Activated naive CD4-positive, alpha-beta T cell treated with anti-CD3 and anti-CD28 coated beads, Interleukin-2, amount 50 U/mL, for 72 hours (primary cell): ENCODE data around the gene RRAD. TPM values are rescaled to one million over a fixed set of nuclear protein-coding genes. Genes with fewer than 3 reads are reported as not detected.
A peak's percentile ranks its signal among the peaks of the same experiment; 100 is the strongest.

Experiments
- ATAC-seq, 2 donors: fragments of 150-1000 bp; cut with Tn5 transposase; 2 replicates each; pipeline ENCODE4 v1.10.0; 2021; ENCODE audit warnings: mild to moderate bottlenecking in 2 of 2, moderate library complexity in 2 of 2
- DNase-seq, 2 donors: peaks; one replicate each; pipeline ENCODE4 v3.0.0; 2021 to 2022; ENCODE audit warnings: low spot score in 2 of 2
- H3K27ac Mint-ChIP-seq, 2 donors: one replicate each; pipeline ENCODE4 v1.8.0; 2022; ENCODE audit warnings: mild to moderate bottlenecking in 2 of 2, mixed read lengths in 2 of 2
- H3K36me3 Mint-ChIP-seq, 2 donors: one replicate each; pipeline ENCODE4 v1.8.0; 2022; ENCODE audit warnings: mixed read lengths in 2 of 2
- H3K9me3 Mint-ChIP-seq, 2 donors: one replicate each; pipeline ENCODE4 v1.8.0; 2022; ENCODE audit warnings: mixed read lengths in 2 of 2
- total RNA-seq, 2 donors: library from RNA; stranded (reverse); gene quantifications; one replicate each; pipeline ENCODE4 v1.2.3, GENCODE V29; 2022

The RRAD gene
- total RNA-seq, 2 donors from 2014 or later = 0.99 to 3.8 TPM

DNA sequence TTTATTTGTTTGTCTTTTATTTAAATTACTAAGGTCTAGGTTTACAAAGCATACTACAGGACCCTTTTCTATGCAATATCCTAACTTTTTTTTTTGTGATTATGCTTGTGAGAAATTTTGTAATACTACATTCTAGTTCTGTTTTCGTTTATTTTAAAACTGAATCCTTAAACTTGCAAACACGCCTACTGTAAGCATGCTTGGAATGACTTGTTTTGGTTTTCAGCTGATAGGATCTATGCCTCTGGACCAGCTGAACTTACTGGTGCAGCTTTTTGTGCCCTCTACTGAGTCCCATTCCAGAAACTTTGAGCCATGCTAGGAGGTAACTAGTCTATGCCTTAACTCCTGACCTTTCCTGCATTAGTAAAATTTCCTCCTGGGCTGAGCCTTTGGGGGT, 39.0 kb downstream of the RRAD start:
- Mint-ChIP-seq H3K27ac (no peak overlapping the region), H3K9me3 (no peaks in the 10 kb centered on the region), H3K36me3 (peaks cover 15 to 27% of the 10 kb centered on the region in 2 donors)
- no peak for ATAC-seq
- DNase-seq = no peak

DNA sequence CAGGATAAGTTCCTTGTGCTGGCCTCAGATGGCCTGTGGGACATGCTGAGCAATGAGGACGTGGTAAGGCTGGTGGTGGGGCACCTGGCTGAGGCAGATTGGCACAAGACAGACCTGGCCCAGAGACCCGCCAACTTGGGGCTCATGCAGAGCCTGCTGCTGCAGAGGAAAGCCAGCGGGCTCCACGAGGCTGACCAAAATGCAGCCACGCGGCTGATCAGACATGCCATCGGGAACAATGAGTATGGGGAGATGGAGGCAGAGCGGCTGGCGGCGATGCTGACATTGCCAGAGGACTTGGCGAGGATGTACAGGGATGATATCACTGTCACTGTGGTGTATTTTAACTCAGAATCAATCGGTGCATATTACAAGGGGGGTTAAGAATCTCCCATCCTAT, 39.8 kb downstream of the RRAD start:
- no peak overlapping the region for H3K27ac Mint-ChIP-seq
- ATAC-seq (no peak), DNase-seq (no peak)
- peaks cover 17 to 29% of the 10 kb centered on the region in 2 donors for H3K36me3 Mint-ChIP-seq
- no peaks in the 10 kb centered on the region for H3K9me3 Mint-ChIP-seq

DNA sequence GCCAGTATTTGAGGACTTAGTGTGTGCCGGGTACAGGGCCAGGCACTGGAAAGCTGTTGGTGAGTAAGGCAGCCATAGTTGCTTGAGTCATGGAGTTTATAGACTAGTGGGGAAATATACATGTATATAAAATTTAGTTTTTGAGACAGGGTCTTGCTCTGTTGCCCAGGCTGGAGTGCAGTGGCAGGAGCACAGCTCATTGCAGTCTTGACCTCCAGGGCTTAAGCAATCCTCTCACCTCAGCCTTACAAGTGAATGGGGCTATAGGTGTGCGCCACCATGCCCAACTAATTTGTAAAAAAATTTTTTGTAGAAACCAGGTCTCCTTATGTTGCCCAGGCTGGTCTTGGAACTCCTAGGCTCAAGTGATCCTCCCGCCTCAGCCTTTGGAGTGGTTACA, 42.6 kb downstream of the RRAD start:
- Mint-ChIP-seq H3K27ac (no peak overlapping the region), H3K36me3 (peaks cover 21 to 24% of the 10 kb centered on the region in 2 donors), H3K9me3 (no peaks in the 10 kb centered on the region)
- ATAC-seq (no peak), DNase-seq (no peak)

DNA sequence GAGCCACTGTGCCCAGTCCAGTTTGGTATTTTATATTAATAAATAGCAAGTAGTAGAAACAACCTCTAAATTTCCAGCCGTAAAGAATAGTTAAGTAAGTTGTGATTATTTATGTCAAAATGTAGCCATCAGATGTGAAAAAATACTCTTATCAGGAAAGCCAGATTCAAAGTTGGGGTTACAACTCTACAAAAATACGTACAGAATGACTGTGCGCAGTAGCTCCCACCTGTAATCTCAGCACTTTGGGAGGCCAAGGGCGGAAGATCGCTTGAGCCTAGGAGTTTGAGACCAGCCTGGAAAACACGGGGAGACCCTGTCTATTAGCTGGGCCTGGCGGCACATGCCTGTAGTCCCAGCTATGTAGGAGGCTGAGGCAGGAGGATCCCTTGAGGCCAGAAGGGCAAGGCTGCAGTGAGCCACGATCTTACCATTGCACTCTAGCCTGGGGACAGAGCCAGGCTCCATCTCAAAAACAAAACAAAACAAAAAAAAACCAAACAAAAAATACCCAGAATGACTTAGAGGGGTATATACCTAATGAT, 43.3 kb downstream of the RRAD start:
- Mint-ChIP-seq H3K27ac (no peak overlapping the region), H3K9me3 (no peaks in the 10 kb centered on the region), H3K36me3 (peaks cover 21 to 24% of the 10 kb centered on the region in 2 donors)
- ATAC-seq (no peak), DNase-seq (no peak)

DNA sequence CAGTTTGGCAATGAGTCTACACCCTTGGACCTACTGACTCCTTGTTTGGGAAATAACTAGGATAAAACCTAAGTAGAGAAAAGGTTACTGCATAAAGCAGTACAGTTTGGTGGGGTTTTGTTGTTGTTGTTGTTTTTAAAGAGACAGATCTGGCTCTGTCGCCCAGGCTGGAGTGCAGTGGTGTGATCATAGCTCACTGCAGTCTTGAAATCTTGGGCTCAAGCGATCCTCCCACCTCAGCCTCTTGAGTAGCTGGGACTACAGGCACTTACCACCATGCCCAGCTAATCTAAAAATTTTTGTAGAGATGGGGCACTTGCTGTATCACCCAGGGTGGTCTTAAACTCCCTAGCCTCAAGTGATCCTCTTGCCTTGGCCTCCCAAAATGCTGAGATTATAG, 43.8 kb downstream of the RRAD start:
- Mint-ChIP-seq H3K36me3 (peaks cover 21 to 24% of the 10 kb centered on the region in 2 donors), H3K27ac (no peak overlapping the region), H3K9me3 (no peaks in the 10 kb centered on the region)
- no peak for DNase-seq
- ATAC-seq = no peak

DNA sequence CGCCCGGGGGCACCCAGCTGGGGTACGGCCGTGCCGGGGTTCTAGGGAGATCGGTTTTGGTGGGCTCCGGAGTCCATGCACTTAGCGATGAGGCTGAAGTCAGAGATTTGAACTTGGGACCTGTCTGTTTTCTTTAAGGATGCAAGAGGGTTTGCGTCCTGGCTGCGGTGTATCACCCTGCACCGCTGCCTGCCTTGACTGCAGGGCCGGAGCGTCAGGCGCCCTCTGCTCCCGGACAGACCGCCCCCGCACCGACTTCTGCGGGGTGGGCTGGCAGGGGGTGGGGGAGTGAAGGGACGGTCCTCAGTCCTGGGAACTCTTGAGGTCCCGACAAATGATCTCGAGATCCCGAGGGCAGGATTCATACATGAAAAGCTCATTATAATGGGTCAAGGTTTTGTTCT, 44.3 kb downstream of the RRAD start:
- ATAC-seq (no peak), DNase-seq (peak in 1 of 2 donors; percentile 27)
- Mint-ChIP-seq H3K36me3 (peaks cover 25 to 26% of the 10 kb centered on the region in 2 donors), H3K27ac (peak overlapping the region in 1 of 2 donors; percentile 91), H3K9me3 (peaks cover 2 to 3% of the 10 kb centered on the region in 2 donors)

DNA sequence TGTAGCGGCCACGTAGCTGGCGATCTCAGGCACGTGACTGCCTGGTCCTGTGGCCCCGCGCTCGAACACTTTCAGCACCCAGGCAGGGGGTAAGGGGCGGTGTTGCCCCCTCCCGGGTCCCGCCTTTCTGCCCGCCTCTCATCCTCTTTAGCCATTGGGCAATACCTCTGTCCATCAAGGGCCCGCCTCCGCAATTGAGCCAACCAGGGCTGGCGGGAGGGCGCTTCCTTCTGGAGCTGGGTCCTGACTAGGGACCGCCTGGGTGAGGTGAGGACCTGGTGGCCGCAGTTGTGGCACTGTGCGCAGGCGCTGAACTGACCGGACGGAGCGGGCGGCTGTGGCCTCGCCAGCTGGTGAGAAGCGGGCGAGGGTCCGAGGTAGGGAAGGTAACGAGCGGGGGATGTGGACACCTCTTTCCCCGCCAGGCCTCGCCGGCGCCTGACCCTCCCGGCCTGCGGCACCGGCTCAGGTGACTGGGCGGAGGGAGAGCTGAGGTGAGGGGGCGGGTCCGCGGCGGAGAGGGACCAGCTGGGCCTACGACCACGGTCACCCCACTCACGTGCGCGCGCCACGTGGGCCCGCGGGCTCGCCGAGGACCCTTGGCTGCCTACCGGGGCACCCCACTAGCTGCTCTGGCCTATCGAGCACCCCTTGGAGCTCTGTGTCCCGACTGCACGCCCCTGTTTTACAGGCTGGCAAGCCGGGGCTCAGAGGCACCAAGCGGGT, 44.9 kb downstream of the RRAD start, which contains the start of gene PDP2:
TSS of gene PDP2 (plus strand) at position 228 of the 726 bp plus-strand sequence. CDS start 3,770 bp downstream, outside the sequence.
- Mint-ChIP-seq H3K27ac (peak within 1 kb of the TSS; percentile 91 to 98), H3K9me3 (peaks cover 3 to 5% of the 10 kb centered on the region in 2 donors), H3K36me3 (peaks cover 23 to 25% of the 10 kb centered on the region in 2 donors)
- peak; percentile 94 to 97 for DNase-seq
- peak; percentile 92 for ATAC-seq

DNA sequence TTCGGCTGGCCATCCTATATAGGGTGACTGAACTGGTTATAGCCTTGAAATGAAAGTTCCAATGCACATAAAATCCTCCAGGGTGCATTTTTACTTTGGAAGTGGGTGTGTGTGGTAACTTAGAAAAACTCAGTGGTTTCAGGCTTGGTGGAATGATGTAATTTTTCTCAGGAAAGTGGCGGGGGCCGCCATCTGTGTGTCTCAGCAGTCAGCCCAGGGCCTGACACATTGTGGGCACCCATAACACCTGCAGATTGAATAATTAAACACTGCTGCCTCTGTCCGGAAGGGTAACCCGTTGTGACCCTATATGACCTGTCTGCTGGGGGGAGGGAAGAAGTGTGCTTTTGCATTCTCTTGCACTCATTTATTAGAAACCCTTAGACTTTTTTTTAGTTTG, 47.3 kb downstream of the RRAD start:
- DNase-seq = peak; percentile 49 to 74
- H3K27ac Mint-ChIP-seq = peak overlapping the region; percentile 70
- ATAC-seq = peak; percentile 37 to 40
- H3K9me3 Mint-ChIP-seq = peaks cover 3 to 5% of the 10 kb centered on the region in 2 donors
- H3K36me3 Mint-ChIP-seq = peaks cover 10 to 12% of the 10 kb centered on the region in 2 donors

DNA sequence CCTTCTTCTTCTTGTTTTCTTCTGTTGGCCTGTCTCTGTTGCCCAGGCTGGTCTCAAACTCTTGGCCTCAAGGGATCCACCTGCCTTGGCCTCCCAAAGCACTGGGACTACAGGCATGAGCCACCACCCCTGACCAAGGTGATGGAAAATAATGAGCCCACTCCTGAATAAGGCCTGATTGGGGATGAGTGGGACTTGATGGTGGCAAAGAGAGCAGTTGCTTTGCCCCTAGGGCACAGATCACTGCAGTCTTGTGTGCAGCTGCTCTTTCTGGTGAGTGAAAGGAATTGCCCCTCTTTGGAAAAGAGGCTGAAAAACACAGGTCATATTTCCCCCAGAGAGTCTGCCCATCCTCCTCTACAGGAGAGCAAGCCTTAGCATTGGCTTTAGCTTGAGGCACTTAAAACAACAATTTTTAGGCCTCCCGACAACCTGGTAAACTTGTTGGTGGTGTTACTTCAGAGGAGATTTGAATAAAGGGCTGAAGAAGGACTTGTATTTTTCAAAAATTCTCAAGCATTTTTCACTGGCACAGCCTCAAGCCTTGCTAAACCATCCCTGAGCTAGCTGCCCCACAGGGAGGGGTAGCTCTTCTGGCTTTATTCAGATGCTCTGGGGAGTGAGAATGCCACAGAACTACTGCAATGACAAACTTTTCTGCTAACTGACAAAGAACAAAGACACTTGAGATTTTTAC, 51.1 kb downstream of the RRAD start:
- H3K36me3 Mint-ChIP-seq = peaks cover 4 to 6% of the 10 kb centered on the region in 2 donors
- peaks cover 3 to 5% of the 10 kb centered on the region in 2 donors for H3K9me3 Mint-ChIP-seq
- peak in 1 of 2 donors; percentile 23 for DNase-seq
- ATAC-seq = peak in 1 of 2 donors; percentile 45
- H3K27ac Mint-ChIP-seq = peak overlapping the region; percentile 65 to 88

DNA sequence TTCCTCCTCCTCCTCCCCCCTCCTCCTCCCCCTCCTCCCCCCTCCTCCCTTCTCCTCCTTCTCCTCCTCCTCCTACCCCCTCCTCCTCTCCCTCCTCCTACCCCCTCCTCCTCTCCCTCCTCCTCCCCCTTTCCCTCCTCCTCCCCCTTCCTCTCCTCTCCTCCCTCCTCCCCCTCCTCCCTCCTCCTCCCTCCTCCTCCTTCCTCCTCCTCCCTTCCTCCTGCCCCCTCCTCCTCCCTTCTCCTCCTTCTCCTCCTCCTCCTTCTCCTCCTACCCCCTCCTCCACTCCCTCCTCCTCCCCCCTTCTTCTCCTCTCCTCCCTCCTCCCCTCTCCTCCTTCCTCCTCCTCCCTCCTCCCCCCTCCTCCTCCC, 51.7 kb downstream of the RRAD start:
- Mint-ChIP-seq H3K27ac (peak overlapping the region in 1 of 2 donors; percentile 65), H3K36me3 (peaks cover 4 to 6% of the 10 kb centered on the region in 2 donors), H3K9me3 (peaks cover 3 to 5% of the 10 kb centered on the region in 2 donors)
- ATAC-seq (no peak), DNase-seq (no peak)

DNA sequence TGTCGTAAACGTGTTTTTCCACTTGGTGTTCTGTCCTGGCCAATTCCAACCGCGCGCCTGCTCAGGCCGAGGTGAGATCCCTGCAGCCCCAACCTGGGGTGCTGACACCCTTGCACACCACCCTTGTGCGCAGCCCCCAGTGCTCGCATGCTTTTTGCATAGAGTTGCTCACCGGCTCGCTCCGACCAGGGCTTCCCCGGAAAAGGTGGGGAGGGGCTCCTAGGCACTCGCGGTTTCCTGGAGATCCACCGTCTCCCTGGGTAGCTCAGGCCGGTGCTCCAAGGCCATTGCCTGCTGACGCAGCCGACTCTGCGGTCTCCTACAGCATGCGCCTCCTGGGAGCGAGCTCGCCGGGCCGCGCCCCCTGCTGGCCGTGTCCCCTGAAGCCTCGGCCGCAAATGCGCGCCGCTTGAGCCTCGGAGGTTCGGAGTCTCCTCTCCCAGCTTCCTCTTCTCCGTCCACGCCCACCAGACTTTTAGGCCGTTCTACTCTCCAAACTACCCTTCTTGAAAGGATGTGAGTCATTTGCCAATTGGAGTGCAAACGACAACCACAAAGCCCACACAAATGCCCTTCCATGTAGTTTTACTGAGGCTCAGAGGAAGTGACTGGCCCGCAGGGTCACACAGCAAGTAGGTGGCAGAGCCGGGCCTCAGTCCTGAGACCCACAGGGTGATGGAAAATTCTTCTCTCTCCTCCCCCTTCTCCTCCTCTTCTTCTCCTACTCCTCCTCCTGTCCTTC, 52.2 kb downstream of the RRAD start:
- DNase-seq (peak; percentile 94 to 98), ATAC-seq (peak; percentile 85 to 88)
- Mint-ChIP-seq H3K36me3 (peaks cover 4 to 6% of the 10 kb centered on the region in 2 donors), H3K9me3 (peaks cover 3 to 5% of the 10 kb centered on the region in 2 donors), H3K27ac (peak overlapping the region; percentile 16 to 65)

DNA sequence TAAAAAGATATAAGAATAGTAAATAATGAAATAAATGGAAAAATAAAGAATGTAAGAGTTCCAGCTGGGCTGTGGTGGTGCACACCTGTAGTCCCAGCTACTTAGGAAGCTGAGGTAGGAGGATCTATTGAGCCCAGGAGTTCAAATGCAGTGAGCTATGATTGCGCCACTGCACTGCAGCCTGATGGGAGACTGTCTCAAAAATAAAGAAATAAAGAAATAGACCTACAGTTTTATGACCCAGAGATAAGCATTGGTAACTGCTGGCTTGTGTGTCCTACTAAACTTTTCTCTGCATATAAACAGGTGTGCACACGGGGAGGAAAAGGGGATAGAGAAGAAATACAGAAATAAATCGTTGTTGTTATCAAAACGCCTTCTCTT, 52.8 kb downstream of the RRAD start:
- H3K27ac Mint-ChIP-seq = peak overlapping the region in 1 of 2 donors; percentile 65
- no peak for DNase-seq
- H3K36me3 Mint-ChIP-seq = peaks cover 4 to 6% of the 10 kb centered on the region in 2 donors
- ATAC-seq = no peak
- peaks cover 3 to 5% of the 10 kb centered on the region in 2 donors for H3K9me3 Mint-ChIP-seq

DNA sequence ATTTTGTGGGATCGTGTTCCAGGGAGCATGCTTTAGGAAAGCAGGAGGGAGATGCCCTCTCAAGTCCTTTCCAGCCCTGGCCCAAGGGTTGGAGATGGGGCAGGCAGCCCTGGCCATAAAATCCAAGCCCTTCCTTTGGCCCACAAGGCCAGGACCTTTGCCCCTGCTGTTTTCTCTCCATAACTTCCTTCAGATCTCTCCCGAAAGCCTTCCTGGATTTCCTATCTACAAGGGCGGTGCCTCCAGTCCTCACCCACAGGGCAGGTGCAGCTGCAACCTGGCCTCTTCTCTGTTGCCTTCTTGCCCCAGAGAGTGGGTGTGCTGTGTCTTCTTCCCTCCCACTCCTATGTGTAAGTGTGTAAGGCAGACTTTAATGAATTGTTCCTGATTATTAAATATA, 53.5 kb downstream of the RRAD start:
- no peak for ATAC-seq
- H3K27ac Mint-ChIP-seq = no peak overlapping the region

More for the DNA sequence above, 53.5 kb downstream of the RRAD start:
- Mint-ChIP-seq H3K36me3 (peaks cover 4 to 6% of the 10 kb centered on the region in 2 donors), H3K9me3 (peaks cover 3 to 5% of the 10 kb centered on the region in 2 donors)
- DNase-seq = no peak
